ENCODE data around the gene KDELR3. TPM values are rescaled to one million over a fixed set of nuclear protein-coding genes. Genes with fewer than 3 reads are reported as not detected.

KDELR3 gene
- total RNA-seq, 1 donor from 2014 or later, result 7.1 TPM

DNA sequence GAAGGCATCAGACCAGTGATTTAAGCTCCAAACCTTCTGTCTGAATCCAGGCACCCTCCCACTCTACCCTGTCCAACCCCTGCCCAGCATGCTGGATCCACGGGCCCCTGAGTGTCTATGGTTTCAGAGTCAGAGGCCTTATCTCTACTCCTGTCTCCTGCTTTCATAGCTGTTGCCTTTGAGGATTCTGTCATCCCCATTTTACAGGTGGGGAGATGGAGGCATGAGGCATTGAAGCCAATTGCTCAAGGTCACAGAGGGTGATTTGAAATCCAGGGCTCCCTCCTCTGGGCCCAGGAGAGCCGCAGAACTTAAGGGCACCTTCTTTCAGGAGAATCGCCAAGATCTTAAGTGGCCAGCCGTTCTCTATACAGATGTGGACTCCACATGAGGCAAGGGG, 16.0 kb upstream of the KDELR3 start:
- TF ChIP-seq, protein P1, sequence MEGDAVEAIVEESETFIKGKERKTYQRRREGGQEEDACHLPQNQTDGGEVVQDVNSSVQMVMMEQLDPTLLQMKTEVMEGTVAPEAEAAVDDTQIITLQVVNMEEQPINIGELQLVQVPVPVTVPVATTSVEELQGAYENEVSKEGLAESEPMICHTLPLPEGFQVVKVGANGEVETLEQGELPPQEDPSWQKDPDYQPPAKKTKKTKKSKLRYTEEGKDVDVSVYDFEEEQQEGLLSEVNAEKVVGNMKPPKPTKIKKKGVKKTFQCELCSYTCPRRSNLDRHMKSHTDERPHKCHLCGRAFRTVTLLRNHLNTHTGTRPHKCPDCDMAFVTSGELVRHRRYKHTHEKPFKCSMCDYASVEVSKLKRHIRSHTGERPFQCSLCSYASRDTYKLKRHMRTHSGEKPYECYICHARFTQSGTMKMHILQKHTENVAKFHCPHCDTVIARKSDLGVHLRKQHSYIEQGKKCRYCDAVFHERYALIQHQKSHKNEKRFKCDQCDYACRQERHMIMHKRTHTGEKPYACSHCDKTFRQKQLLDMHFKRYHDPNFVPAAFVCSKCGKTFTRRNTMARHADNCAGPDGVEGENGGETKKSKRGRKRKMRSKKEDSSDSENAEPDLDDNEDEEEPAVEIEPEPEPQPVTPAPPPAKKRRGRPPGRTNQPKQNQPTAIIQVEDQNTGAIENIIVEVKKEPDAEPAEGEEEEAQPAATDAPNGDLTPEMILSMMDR (IDR thresholded peaks at IDR 0.05; ENCODE audit: insufficient read depth, low read length, severe bottlenecking), result no peak
- DNase-seq (ENCODE audit: low read depth) (no peak), FAIRE-seq (no peak)
- H3K36me3 ChIP-seq (ENCODE audit: control insufficient read depth, insufficient read depth, low read length), result no peaks in the 10 kb centered on the region
- peaks cover 21% of the 10 kb centered on the region for H3K27me3 ChIP-seq (ENCODE audit: control insufficient read depth, insufficient read depth, low read length)
- no peak overlapping the region for H3K4me3 ChIP-seq (ENCODE audit: low read depth, low read length)

DNA sequence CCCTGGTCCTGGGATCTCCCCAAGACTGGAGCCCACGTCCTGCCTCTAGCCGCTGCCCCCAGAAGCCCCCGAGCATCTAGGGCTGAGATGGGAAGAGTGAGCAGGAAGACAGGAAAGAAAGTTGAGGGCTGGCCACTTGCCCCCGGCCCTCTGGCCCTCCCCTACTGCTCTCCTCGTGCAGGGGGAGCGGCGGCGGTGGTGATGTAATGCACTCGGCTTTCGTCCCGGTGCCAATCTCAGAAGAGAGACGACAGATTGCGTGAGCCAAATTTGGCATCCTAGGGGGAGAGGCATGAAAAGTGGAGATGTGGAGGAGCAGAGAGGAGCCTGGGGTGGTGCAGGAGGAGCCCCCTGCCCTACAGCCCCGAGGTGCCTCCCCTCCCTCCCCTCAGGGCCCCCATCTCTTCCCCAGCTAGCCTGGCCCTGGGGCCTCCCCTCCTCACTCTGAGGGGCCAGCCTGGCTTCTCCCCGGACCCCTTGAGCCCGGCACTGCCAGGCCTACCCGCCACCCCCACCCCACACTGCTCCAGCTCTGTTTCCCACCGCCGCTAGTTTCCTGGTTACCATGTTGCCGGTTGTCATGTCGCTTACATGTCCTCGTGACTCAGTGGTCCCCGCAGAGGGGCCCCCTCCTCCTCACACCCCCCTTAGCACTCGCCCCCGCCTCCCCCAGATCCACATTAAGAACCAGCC, 15.4 kb upstream of the KDELR3 start:
- FAIRE-seq, result no peak
- no peaks in the 10 kb centered on the region for H3K36me3 ChIP-seq (ENCODE audit: control insufficient read depth, insufficient read depth, low read length)
- TF ChIP-seq, protein P1 (IDR thresholded peaks at IDR 0.05; ENCODE audit: insufficient read depth, low read length, severe bottlenecking), result no peak
- peaks cover 23% of the 10 kb centered on the region for H3K27me3 ChIP-seq (ENCODE audit: control insufficient read depth, insufficient read depth, low read length)
- no peak overlapping the region for H3K4me3 ChIP-seq (ENCODE audit: low read depth, low read length)
- no peak for DNase-seq (ENCODE audit: low read depth)

DNA sequence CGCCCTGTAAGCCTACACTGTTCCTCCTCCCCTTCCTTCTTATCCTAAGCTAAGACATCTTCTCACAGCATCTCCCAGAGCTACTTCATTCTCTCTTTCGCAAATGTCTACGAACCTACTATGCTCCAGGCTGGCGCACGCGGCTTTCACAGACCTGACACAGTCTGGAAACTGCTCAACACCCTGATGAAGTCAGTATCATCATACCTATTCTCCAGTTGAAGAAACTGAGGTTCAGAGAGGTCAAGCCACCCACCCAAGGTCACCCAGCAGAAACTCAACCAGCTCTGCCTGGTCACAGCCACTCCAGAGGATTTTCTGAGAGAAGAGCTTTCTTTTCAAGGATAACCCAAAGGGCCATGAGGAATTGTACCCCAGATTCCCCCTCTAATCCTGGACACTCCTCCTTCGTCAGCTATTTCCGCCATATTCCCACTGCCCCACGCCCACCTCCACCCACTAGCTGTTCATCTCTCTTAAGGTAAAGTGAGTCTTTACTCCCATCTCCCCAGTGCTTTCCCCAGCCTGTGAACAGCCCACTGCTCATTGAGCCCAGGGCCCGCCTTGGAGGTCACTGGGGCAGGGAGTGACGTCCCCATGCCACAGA, 14.7 kb upstream of the KDELR3 start:
- TF ChIP-seq, protein P1 (IDR thresholded peaks at IDR 0.05; ENCODE audit: insufficient read depth, low read length, severe bottlenecking), result no peak
- no peak overlapping the region for H3K4me3 ChIP-seq (ENCODE audit: low read depth, low read length)
- DNase-seq (ENCODE audit: low read depth), result no peak
- no peaks in the 10 kb centered on the region for H3K36me3 ChIP-seq (ENCODE audit: control insufficient read depth, insufficient read depth, low read length)
- peaks cover 26% of the 10 kb centered on the region for H3K27me3 ChIP-seq (ENCODE audit: control insufficient read depth, insufficient read depth, low read length)
- FAIRE-seq, result no peak

DNA sequence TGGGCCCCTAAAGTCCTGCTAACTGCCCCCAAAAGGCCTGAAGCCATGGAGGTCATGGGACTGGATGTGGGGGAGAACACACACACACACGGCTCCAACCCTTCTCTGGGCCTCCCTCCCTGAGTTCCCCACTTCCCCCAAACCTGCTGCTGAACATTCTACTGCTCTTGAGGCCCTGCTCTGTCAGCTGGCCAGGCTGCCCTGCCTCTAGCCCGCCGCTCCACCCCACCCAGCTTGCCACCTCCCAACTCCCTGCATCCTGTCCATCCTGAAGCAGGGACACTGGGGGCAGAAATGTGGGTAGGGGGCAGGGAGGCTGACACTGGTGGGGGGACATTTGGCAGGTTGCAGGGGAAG, 13.9 kb upstream of the KDELR3 start:
- TF ChIP-seq, protein P1 (IDR thresholded peaks at IDR 0.05; ENCODE audit: insufficient read depth, low read length, severe bottlenecking), result no peak
- Histone ChIP-seq H3K4me3 (ENCODE audit: low read depth, low read length) (no peak overlapping the region), H3K36me3 (ENCODE audit: control insufficient read depth, insufficient read depth, low read length) (no peaks in the 10 kb centered on the region), H3K27me3 (ENCODE audit: control insufficient read depth, insufficient read depth, low read length) (peaks cover 30% of the 10 kb centered on the region)
- FAIRE-seq (no peak), DNase-seq (ENCODE audit: low read depth) (no peak)

DNA sequence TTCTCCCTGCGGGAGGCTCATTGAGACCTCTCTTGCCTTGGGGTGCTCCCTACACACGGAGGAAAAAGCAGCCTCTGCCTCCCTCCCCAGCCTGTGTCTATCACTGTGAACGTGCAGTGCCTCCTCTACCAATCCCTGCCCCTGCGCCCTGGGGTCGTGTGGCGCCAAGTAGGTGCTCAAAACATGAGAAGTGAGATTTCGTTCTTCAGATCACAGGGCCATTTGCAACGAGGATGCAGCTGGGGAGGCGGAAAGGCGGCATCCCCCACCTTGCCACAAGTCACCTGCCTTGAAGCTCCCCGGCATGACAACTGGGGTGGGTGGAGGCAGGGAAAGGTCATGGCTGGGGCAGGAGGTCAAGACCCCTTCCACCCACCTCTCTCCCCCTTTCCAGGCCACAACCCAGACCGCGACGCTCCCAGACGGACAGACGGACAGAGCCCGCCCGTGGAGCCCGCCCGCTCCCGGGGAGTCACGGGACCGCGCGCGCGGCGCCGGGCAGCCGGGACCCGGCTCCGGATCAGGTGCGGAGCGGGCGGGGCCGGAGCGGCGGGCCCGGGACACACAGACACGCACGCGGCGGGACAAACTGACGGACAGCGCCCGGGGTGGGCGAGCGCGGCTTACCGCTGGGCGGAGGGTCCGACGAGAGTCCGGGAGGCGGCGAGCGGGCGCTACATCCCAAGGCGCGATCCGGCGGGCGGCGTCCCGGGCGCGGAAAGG, 13.4 kb upstream of the KDELR3 start:
- H3K4me3 ChIP-seq (ENCODE audit: low read depth, low read length), result no peak overlapping the region
- FAIRE-seq, result no peak
- no peak for DNase-seq (ENCODE audit: low read depth)

More for the DNA sequence above, 13.4 kb upstream of the KDELR3 start:
- TF ChIP-seq, protein P1 (IDR thresholded peaks at IDR 0.05; ENCODE audit: insufficient read depth, low read length, severe bottlenecking), result no peak
- Histone ChIP-seq H3K36me3 (ENCODE audit: control insufficient read depth, insufficient read depth, low read length) (no peaks in the 10 kb centered on the region), H3K27me3 (ENCODE audit: control insufficient read depth, insufficient read depth, low read length) (peaks cover 32% of the 10 kb centered on the region)

All from bronchial epithelial cell (primary cell).